Endothelial cell of umbilical vein (primary cell): ENCODE measurements around the gene PTS. TPM values are rescaled to one million over a fixed set of nuclear protein-coding genes. Genes with fewer than 3 reads are reported as not detected.
"Not testable (repeated sequence)": the region's sequence is repeated elsewhere in the genome, so short reads cannot be mapped to it uniquely, and the experiment has no call there.

ENCODE experiments used
- BruUV-seq: library from RNA; stranded (reverse); fragments of 400-500 nt; replicated peaks from 2 replicates; lab custom pipeline; 2021; lab: Mats Ljungman, UMichigan
- CTCF ChIA-PET: fragments of 300-600, 350-600 bp; sonication (Branson Sonifier 250); formaldehyde crosslinking; loops from one replicate; lab custom pipeline; 2021; ENCODE audit warnings: antibody characterized with exemption, inconsistent platforms; lab: Charles Lee
- POLR2A ChIA-PET: fragments of 300-600, 350-600 bp; sonication (Branson Sonifier 250); formaldehyde crosslinking; loops from one replicate; lab custom pipeline; 2021; ENCODE audit warnings: antibody characterized with exemption, inconsistent platforms; lab: Charles Lee
- DNase-seq: peaks from one replicate; pipeline ENCODE4 v3.0.0-alpha.2; 2011; ENCODE audit warnings: low read depth, low spot score
- FAIRE-seq: peaks from 2 replicates; lab custom pipeline; 2011; peaks lifted over from hg19 to GRCh38; lab: Jason Lieb, UNC
- H2AFZ ChIP-seq: 2 replicates; pipeline ENCODE4 v1.6.0; 2012; ENCODE audit warnings: low read depth, low read length, control low read depth, inconsistent platforms
- H3K27ac ChIP-seq: 2 replicates; pipeline ENCODE4 v1.5.1; 2011; ENCODE audit warnings: low read depth, mild to moderate bottlenecking, control low read depth, low read length, moderate library complexity; ENCODE audit not compliant: insufficient read depth
- H3K27me3 ChIP-seq, 2 experiments: 2 replicates each; pipeline versions ENCODE4 v1.6.0 to v1.6.1; 2011; ENCODE audit warnings: low read length in 2 of 2, mixed read lengths in 1 of 2; ENCODE audit not compliant: control insufficient read depth in 2 of 2, insufficient read depth in 2 of 2
- H3K36me3 ChIP-seq, 2 experiments: 2 replicates in 1 of 2; 3 replicates in 1 of 2; pipeline ENCODE4 v1.5.1; 2011; ENCODE audit warnings: low read length in 2 of 2, mild to moderate bottlenecking in 1 of 2, moderate library complexity in 1 of 2; ENCODE audit not compliant: control insufficient read depth in 2 of 2, insufficient read depth in 2 of 2; ENCODE audit errors: extremely low read depth in 1 of 2
- H3K4me1 ChIP-seq: 3 replicates; pipeline ENCODE4 v1.5.1; 2011; ENCODE audit warnings: mild to moderate bottlenecking, low read length; ENCODE audit not compliant: control insufficient read depth, insufficient read depth; ENCODE audit errors: extremely low read depth
- H3K4me2 ChIP-seq: 2 replicates; pipeline ENCODE4 v1.6.1; 2011; ENCODE audit warnings: low read length, control low read depth, mixed read lengths; ENCODE audit not compliant: insufficient read depth
- H3K4me3 ChIP-seq, 3 experiments: fragments of 200-600 bp in 1 of 3; sonication (generic), shearing (Covaris generic) in 1 of 3; replicated peaks in 1 of 3; 2 replicates each; pipeline ENCODE4 v1.5.1; 2011 to 2016; ENCODE audit warnings: control low read depth in 3 of 3, low read length in 3 of 3, mild to moderate bottlenecking in 2 of 3, inconsistent platforms in 1 of 3, low read depth in 1 of 3, moderate library complexity in 1 of 3; ENCODE audit not compliant: insufficient read depth in 1 of 3
- H3K79me2 ChIP-seq: 2 replicates; pipeline ENCODE4 v1.6.0; 2012; ENCODE audit warnings: low read length, inconsistent platforms; ENCODE audit not compliant: control insufficient read depth, insufficient read depth
- H3K9ac ChIP-seq: replicated peaks from 2 replicates; pipeline ENCODE3; 2011; ENCODE audit warnings: low read length, control low read depth; ENCODE audit not compliant: insufficient read depth; ENCODE audit errors: extremely low read depth
- H3K9me1 ChIP-seq: replicated peaks from 3 replicates; pipeline ENCODE4 v1.6.0; 2011; ENCODE audit warnings: mild to moderate bottlenecking, low read length; ENCODE audit not compliant: control insufficient read depth, insufficient read depth; ENCODE audit errors: extremely low read depth
- H3K9me3 ChIP-seq: replicated peaks from 2 replicates; pipeline ENCODE4 v1.5.1; 2012; ENCODE audit warnings: low read length, inconsistent platforms; ENCODE audit not compliant: control insufficient read depth, insufficient read depth
- H4K20me1 ChIP-seq: replicated peaks from 2 replicates; pipeline ENCODE3; 2011; ENCODE audit warnings: mild to moderate bottlenecking, low read length; ENCODE audit not compliant: control insufficient read depth, insufficient read depth; ENCODE audit errors: extremely low read depth
- CTCF ChIP-seq, 2 donors: IDR thresholded peaks; 1 replicate in 1 of 2; 2 replicates in 1 of 2; pipeline ENCODE4 v1.5.1; 2011; ENCODE audit warnings: low read length in 2 of 2, mild to moderate bottlenecking in 2 of 2, moderate library complexity in 2 of 2, control low read depth in 1 of 2, inconsistent platforms in 1 of 2, low read depth in 1 of 2; ENCODE audit not compliant: insufficient read depth in 1 of 2; ENCODE audit errors: extremely low read depth in 1 of 2
- EZH2 ChIP-seq: IDR thresholded peaks from 2 replicates; pipeline ENCODE4 v1.6.1; 2012; ENCODE audit warnings: borderline replicate concordance, low read depth, mild to moderate bottlenecking, moderate library complexity, low read length, inconsistent platforms; ENCODE audit not compliant: severe bottlenecking
- GATA2 ChIP-seq: IDR thresholded peaks from 2 replicates; pipeline ENCODE4 v1.7.0; 2011; ENCODE audit warnings: low read depth, mild to moderate bottlenecking, moderate library complexity, mixed read lengths, low read length; ENCODE audit not compliant: insufficient read length, insufficient read depth
- MAX ChIP-seq: IDR thresholded peaks from 2 replicates; pipeline ENCODE4 v1.6.1; 2011; ENCODE audit not compliant: insufficient read depth, insufficient read length
- MYC ChIP-seq: IDR thresholded peaks from one replicate; pipeline ENCODE4 v1.6.1; 2011; ENCODE audit warnings: mild to moderate bottlenecking, low read depth, low read length
- POLR2A ChIP-seq: IDR thresholded peaks from 2 replicates; pipeline ENCODE4 v1.6.1; 2012; ENCODE audit warnings: low read depth, mild to moderate bottlenecking, control low read depth, low read length
- POLR2AphosphoS5 ChIP-seq: IDR thresholded peaks from 2 replicates; pipeline ENCODE4 v1.6.1; 2012; ENCODE audit warnings: low read depth, mild to moderate bottlenecking, control low read depth, low read length, moderate library complexity; ENCODE audit not compliant: insufficient read depth
- dilution Hi-C: fragments of 300-500 bp; cut with MboI; formaldehyde crosslinking; loops from one replicate; pipeline ENCODE4 v1.15.0; 2019; ENCODE audit warnings: low sequenced_read_pairs; ENCODE audit not compliant: extremely low pct_ligation_motif_present
- intact Hi-C: fragments of 100-400 bp; cut with micrococcal nuclease; formaldehyde crosslinking; loops from one replicate; pipeline ENCODE4 v1.10.0; 2022
- polyA plus RNA-seq, 4 experiments: library from polyadenylated mRNA; depleted of rRNA in 3 of 4; stranded (reverse) in 3 of 4; unstranded in 1 of 4; fragments of >200 nt; gene quantifications; 2 replicates each; pipeline versions ENCODE4 v1.2.1 to v1.2.3, GENCODE V29; 2011 to 2012; ENCODE audit warnings: missing spikeins in 1 of 4
- total RNA-seq: library from RNA; stranded (reverse); gene quantifications from 2 replicates; pipeline ENCODE4 v1.2.3, GENCODE V29; 2021

PTS gene
- total and polyA plus RNA-seq, 2 donors (not counting 3 experiments of a cell fraction or from before 2014, with no cell fraction given): 29.1 to 45.7 TPM

DNA sequence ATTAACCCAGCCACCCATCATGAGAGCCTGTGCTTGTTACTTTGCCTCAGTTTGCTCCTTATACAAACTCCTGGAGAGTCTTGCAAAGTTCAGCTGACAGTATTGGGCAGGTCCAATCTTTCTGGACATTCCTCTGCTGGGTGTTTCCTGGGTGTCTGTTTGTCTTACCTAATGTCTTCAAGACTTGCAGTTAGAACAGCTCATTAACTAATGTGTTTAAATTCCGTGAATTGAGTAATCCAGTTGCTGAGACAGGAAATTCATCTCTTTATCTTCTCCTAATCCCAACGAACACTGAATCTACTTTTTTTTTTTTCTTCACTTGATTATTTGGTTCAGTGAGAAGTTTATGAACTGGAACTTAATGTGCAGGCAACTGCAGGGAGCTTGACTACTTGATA lies 30.3 kb upstream of the PTS start:
- TF ChIP-seq EZH2: no peak
- no peaks in the 10 kb centered on the region for H3K4me1 ChIP-seq
- no peaks in the 10 kb centered on the region for H3K9me1 ChIP-seq
- no peak overlapping the region for H3K9ac ChIP-seq
- DNase-seq (no peak), FAIRE-seq (no peak)
- H3K27me3 ChIP-seq: peaks cover 0 to 2% of the 10 kb centered on the region in 2 experiments
- no peaks in the 10 kb centered on the region for H4K20me1 ChIP-seq
- H3K27ac ChIP-seq: no peak overlapping the region
- no peak overlapping the region for H3K4me2 ChIP-seq
- H2AFZ ChIP-seq: no peak overlapping the region
- H3K4me3 ChIP-seq: no peak overlapping the region
- POLR2A ChIA-PET: no interaction called here
- no peaks in the 10 kb centered on the region for H3K36me3 ChIP-seq
- CTCF ChIA-PET: no interaction called here
- BruUV-seq: no TSS peak
- no peaks in the 10 kb centered on the region for H3K9me3 ChIP-seq
- dilution Hi-C loops (no loop called here), intact Hi-C loops (no loop called here)
- no peaks in the 10 kb centered on the region for H3K79me2 ChIP-seq

- dilution Hi-C loops: no loop called here
- H4K20me1 ChIP-seq: no peaks in the 10 kb centered on the region
- DNase-seq (no peak), FAIRE-seq (no peak)
- ChIA-PET POLR2A (no interaction called here), CTCF (interaction anchor here (0.6 kb wide), 1 partner anchor 86 kb away, joined by 3 read pairs; no protein-coding TSS in a partner anchor)
- no peaks in the 10 kb centered on the region for H3K9me3 ChIP-seq
- H3K27me3 ChIP-seq: peaks cover 0 to 2% of the 10 kb centered on the region in 2 experiments
- intact Hi-C loops: no loop called here
- no TSS peak for BruUV-seq
- no peaks in the 10 kb centered on the region for H3K36me3 ChIP-seq
- no peak overlapping the region for H3K9ac ChIP-seq
- H2AFZ ChIP-seq: no peak overlapping the region
- H3K4me1 ChIP-seq: no peaks in the 10 kb centered on the region
- H3K4me3 ChIP-seq: no peak overlapping the region
- H3K4me2 ChIP-seq: no peak overlapping the region
- TF ChIP-seq MYC (no peak), MAX (no peak), POLR2AphosphoS5 (no peak), CTCF (IDR thresholded peaks at IDR 0.05; ENCODE audit: extremely low read depth in 1 of 2, insufficient read depth in 1 of 2, low read depth in 1 of 2, low read length in 2 of 2) (no peak), POLR2A (no peak), GATA2 (no peak), EZH2 (no peak)
- no peaks in the 10 kb centered on the region for H3K9me1 ChIP-seq
- no peak overlapping the region for H3K27ac ChIP-seq
- H3K79me2 ChIP-seq: no peaks in the 10 kb centered on the region
Observed at GRCh38 chr11:112196519-112197087, 29.6 kb upstream of the PTS start.

DNA sequence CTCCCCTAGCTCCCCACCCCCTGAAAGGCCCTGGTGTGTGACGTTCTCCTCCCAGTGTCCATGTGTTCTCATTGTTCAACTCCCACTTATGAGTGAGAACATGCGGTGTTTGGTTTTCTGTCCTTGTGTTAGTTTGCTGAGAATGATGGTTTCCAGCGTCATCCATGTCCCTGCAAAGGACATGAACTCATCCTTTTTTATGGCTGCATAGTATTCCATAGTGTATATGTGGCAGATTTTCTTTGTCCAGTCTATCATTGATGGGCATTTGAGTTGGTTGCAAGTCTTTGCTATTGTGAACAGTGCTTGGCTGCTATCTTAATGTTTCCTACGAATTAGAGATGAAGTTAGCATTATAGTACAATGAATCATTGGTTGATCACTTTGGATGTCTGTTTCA lies 27.1 kb upstream of the PTS start:
- CTCF ChIA-PET: interaction anchor here (1.6 kb wide), 1 partner anchor 20 kb away, joined by 4 read pairs; no protein-coding TSS in a partner anchor
- dilution Hi-C loops: not testable (repeated sequence)

More for the DNA sequence above, 27.1 kb upstream of the PTS start:
- DNase-seq, POLR2A ChIA-PET, BruUV-seq, intact Hi-C loops, H3K9me1 ChIP-seq, H3K4me2 ChIP-seq, H2AFZ ChIP-seq, H3K36me3 ChIP-seq, H3K9me3 ChIP-seq, H3K4me1 ChIP-seq, FAIRE-seq, H3K9ac ChIP-seq, H3K27me3 ChIP-seq, H4K20me1 ChIP-seq, H3K79me2 ChIP-seq, H3K27ac ChIP-seq, H3K4me3 ChIP-seq: not testable (repeated sequence)
